Measurements from ENCODE around the gene UNC80. TPM values are rescaled to one million over a fixed set of nuclear protein-coding genes. Genes with fewer than 3 reads are reported as not detected.

UNC80 gene, protein sequence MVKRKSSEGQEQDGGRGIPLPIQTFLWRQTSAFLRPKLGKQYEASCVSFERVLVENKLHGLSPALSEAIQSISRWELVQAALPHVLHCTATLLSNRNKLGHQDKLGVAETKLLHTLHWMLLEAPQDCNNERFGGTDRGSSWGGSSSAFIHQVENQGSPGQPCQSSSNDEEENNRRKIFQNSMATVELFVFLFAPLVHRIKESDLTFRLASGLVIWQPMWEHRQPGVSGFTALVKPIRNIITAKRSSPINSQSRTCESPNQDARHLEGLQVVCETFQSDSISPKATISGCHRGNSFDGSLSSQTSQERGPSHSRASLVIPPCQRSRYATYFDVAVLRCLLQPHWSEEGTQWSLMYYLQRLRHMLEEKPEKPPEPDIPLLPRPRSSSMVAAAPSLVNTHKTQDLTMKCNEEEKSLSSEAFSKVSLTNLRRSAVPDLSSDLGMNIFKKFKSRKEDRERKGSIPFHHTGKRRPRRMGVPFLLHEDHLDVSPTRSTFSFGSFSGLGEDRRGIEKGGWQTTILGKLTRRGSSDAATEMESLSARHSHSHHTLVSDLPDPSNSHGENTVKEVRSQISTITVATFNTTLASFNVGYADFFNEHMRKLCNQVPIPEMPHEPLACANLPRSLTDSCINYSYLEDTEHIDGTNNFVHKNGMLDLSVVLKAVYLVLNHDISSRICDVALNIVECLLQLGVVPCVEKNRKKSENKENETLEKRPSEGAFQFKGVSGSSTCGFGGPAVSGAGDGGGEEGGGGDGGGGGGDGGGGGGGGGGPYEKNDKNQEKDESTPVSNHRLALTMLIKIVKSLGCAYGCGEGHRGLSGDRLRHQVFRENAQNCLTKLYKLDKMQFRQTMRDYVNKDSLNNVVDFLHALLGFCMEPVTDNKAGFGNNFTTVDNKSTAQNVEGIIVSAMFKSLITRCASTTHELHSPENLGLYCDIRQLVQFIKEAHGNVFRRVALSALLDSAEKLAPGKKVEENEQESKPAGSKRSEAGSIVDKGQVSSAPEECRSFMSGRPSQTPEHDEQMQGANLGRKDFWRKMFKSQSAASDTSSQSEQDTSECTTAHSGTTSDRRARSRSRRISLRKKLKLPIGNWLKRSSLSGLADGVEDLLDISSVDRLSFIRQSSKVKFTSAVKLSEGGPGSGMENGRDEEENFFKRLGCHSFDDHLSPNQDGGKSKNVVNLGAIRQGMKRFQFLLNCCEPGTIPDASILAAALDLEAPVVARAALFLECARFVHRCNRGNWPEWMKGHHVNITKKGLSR (N-terminal part only)
- total RNA-seq, result not detected

- no peak within 1 kb of the TSS for H3K4me3 Mint-ChIP-seq
- peaks cover 30% of the 10 kb centered on the region for H3K27me3 Mint-ChIP-seq (ENCODE audit: low read depth)
- H3K36me3 Mint-ChIP-seq (ENCODE audit: low read depth), result no peaks in the 10 kb centered on the region
- intact Hi-C loops (cut with micrococcal nuclease), result no loop called here
- peaks cover 3% of the 10 kb centered on the region for H3K4me1 Mint-ChIP-seq (ENCODE audit: low read depth)
- peak; percentile 26 for DNase-seq
- H3K27ac Mint-ChIP-seq, result no peak within 1 kb of the TSS
- CTCF ChIA-PET, result no interaction called here
- no peaks in the 10 kb centered on the region for H3K9me3 Mint-ChIP-seq
Observed at GRCh38 chr2:209771474-209772289, at the start of gene UNC80. Gene UNC80, plus strand, starts transcription at chr2:209771832. Its CDS starts 241 bp downstream, at chr2:209772073.

DNA sequence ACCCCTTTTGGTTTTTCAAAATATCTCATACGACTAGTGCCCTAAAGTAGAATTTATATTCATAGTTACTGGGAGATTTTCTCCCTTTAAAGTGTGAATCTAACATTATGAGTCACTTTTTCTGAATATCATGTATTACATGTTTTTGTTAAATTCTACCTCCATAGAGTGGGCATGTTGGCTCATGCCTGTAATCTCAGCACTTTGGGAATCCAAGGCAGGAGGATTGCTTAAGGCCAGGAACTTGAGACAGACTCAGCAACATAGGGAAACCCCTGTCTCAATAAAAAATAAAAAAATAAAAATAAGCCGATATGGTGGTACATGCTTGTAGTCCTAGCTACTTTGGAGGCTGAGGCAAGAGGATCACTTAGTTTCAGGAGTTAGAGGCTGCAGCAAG, 45.3 kb upstream of the UNC80 start:
- DNase-seq, result no peak
- intact Hi-C loops (cut with micrococcal nuclease), result no loop called here
- Mint-ChIP-seq H3K27ac (no peak overlapping the region), H3K27me3 (ENCODE audit: low read depth) (no peaks in the 10 kb centered on the region), H3K4me1 (ENCODE audit: low read depth) (no peaks in the 10 kb centered on the region), H3K36me3 (ENCODE audit: low read depth) (no peaks in the 10 kb centered on the region), H3K9me3 (no peaks in the 10 kb centered on the region), H3K4me3 (no peak overlapping the region)
- CTCF ChIA-PET, result no interaction called here

DNA sequence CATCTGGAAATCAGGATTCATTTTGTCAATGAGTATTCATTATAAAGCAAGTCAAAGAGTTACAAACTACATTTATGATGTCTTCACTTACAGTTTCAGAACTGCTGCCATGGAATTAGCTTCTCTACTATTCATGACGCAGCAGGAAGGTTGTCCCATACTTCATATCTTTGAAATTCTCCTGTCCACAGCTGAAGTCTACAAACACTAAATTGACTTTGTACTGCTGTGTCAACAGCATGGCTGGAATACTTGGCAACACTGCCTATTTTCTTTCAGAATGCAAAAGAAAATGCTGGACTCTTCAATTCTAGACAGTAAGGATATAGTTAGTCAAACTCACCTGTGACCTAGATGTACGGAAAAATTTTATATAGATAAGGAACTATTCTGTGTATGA, 44.6 kb upstream of the UNC80 start:
- no peak for DNase-seq
- intact Hi-C loops (cut with micrococcal nuclease), result no loop called here
- Mint-ChIP-seq H3K27me3 (ENCODE audit: low read depth) (no peaks in the 10 kb centered on the region), H3K27ac (no peak overlapping the region), H3K4me3 (no peak overlapping the region), H3K4me1 (ENCODE audit: low read depth) (no peaks in the 10 kb centered on the region), H3K36me3 (ENCODE audit: low read depth) (no peaks in the 10 kb centered on the region), H3K9me3 (no peaks in the 10 kb centered on the region)
- CTCF ChIA-PET, result interaction anchor here (0.6 to 0.7 kb wide), 2 partner anchors 14 to 179 kb away, joined by 3 read pairs; no protein-coding TSS in a partner anchor

GRCh38 chr2:209734805-209735204, 36.8 kb upstream of the UNC80 start:
- Mint-ChIP-seq H3K27me3 (ENCODE audit: low read depth) (no peaks in the 10 kb centered on the region), H3K27ac (no peak overlapping the region), H3K9me3 (no peaks in the 10 kb centered on the region), H3K4me1 (ENCODE audit: low read depth) (no peaks in the 10 kb centered on the region), H3K36me3 (ENCODE audit: low read depth) (no peaks in the 10 kb centered on the region), H3K4me3 (no peak overlapping the region)
- intact Hi-C loops (cut with micrococcal nuclease), result no loop called here
- CTCF ChIA-PET, result no interaction called here
- DNase-seq, result no peak

DNA sequence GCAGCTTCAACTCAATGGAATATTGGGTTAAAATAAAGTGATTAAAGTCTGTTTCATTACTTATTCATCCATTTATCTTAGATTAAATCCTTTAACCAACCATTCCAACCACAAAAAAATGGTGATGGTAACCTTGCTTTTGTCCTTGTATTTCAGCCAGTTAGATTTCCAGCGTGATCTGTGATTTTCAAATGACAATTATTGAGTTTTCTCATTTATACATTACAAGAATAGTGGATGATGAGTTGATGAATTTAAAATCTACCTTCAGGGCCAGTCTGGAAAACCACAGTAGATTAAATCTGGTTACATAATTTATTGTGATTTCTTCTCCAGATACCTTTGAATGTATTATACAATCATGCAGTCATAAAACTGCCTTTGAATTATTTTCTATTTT, 29.7 kb upstream of the UNC80 start:
- Mint-ChIP-seq H3K4me3 (no peak overlapping the region), H3K36me3 (ENCODE audit: low read depth) (no peaks in the 10 kb centered on the region), H3K4me1 (ENCODE audit: low read depth) (no peaks in the 10 kb centered on the region), H3K27ac (no peak overlapping the region), H3K9me3 (peaks cover 4% of the 10 kb centered on the region), H3K27me3 (ENCODE audit: low read depth) (no peaks in the 10 kb centered on the region)
- CTCF ChIA-PET, result no interaction called here
- intact Hi-C loops (cut with micrococcal nuclease), result no loop called here
- DNase-seq, result no peak

DNA sequence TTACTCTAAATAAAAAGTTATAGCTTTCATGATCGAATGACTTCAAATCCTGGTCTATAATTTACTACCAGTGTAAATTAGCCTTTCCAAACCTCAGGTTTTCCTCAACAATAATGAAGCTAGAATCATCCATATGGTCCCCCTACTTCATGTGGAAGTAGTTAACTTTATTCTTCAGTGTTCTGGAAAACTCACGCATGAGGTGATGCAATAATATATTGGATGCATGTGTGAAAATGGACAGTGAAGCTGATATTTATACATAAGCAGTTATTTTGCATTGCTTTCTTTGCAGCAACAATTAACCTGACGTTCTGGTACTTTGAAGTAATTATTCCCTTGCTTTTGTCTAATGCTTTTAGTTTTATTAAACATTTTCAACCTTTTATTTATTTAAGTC, 18.6 kb upstream of the UNC80 start:
- Mint-ChIP-seq H3K9me3 (peaks cover 2% of the 10 kb centered on the region), H3K36me3 (ENCODE audit: low read depth) (no peaks in the 10 kb centered on the region), H3K4me1 (ENCODE audit: low read depth) (no peaks in the 10 kb centered on the region), H3K27ac (no peak overlapping the region), H3K4me3 (no peak overlapping the region), H3K27me3 (ENCODE audit: low read depth) (peaks cover 7% of the 10 kb centered on the region)
- intact Hi-C loops (cut with micrococcal nuclease), result no loop called here
- no peak for DNase-seq
- CTCF ChIA-PET, result no interaction called here

GRCh38 chr2:209757163-209757562, 14.5 kb upstream of the UNC80 start:
- no peak for DNase-seq
- no peak overlapping the region for H3K27ac Mint-ChIP-seq
- H3K9me3 Mint-ChIP-seq, result peaks cover 2% of the 10 kb centered on the region
- CTCF ChIA-PET, result no interaction called here
- intact Hi-C loops (cut with micrococcal nuclease), result no loop called here
- no peaks in the 10 kb centered on the region for H3K36me3 Mint-ChIP-seq (ENCODE audit: low read depth)
- H3K4me3 Mint-ChIP-seq, result no peak overlapping the region
- no peaks in the 10 kb centered on the region for H3K4me1 Mint-ChIP-seq (ENCODE audit: low read depth)
- H3K27me3 Mint-ChIP-seq (ENCODE audit: low read depth), result peaks cover 7% of the 10 kb centered on the region

DNA sequence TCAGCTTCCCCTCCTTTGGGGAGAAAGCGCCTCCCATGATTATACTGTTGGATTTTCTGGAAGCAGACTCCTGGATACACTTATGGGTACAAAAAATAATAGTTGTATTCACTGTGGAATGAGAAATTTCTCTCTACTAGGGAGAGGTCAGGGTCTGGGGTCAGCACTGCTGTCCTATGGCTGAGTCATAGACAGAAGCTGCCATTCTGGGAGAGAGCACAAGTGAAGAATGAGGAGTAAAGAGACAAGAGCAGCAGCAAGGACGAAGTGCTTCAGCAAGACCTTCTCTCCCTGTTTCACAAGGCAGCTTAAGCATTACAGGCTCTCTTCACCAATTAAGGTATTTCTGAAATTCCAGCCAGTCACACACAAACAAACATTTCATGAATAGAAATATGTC, 10.1 kb upstream of the UNC80 start:
- intact Hi-C loops (cut with micrococcal nuclease), result no loop called here
- peaks cover 2% of the 10 kb centered on the region for H3K9me3 Mint-ChIP-seq
- H3K27ac Mint-ChIP-seq, result no peak overlapping the region
- DNase-seq, result no peak
- H3K27me3 Mint-ChIP-seq (ENCODE audit: low read depth), result no peaks in the 10 kb centered on the region
- CTCF ChIA-PET, result no interaction called here
- no peaks in the 10 kb centered on the region for H3K36me3 Mint-ChIP-seq (ENCODE audit: low read depth)
- H3K4me1 Mint-ChIP-seq (ENCODE audit: low read depth), result no peaks in the 10 kb centered on the region
- H3K4me3 Mint-ChIP-seq, result no peak overlapping the region

- CTCF ChIA-PET, result no interaction called here
- Mint-ChIP-seq H3K9me3 (peaks cover 1% of the 10 kb centered on the region), H3K4me1 (ENCODE audit: low read depth) (no peaks in the 10 kb centered on the region), H3K27me3 (ENCODE audit: low read depth) (peaks cover 4% of the 10 kb centered on the region), H3K4me3 (no peak overlapping the region), H3K36me3 (ENCODE audit: low read depth) (no peaks in the 10 kb centered on the region), H3K27ac (no peak overlapping the region)
- intact Hi-C loops (cut with micrococcal nuclease), result no loop called here
- DNase-seq, result no peak
Observed at GRCh38 chr2:209762563-209762962, 9.1 kb upstream of the UNC80 start.

- no peak overlapping the region for H3K27ac Mint-ChIP-seq
- H3K4me1 Mint-ChIP-seq (ENCODE audit: low read depth), result no peaks in the 10 kb centered on the region
- H3K27me3 Mint-ChIP-seq (ENCODE audit: low read depth), result peaks cover 6% of the 10 kb centered on the region
- no peak overlapping the region for H3K4me3 Mint-ChIP-seq
- H3K36me3 Mint-ChIP-seq (ENCODE audit: low read depth), result no peaks in the 10 kb centered on the region
- CTCF ChIA-PET, result no interaction called here
- H3K9me3 Mint-ChIP-seq, result no peaks in the 10 kb centered on the region
- intact Hi-C loops (cut with micrococcal nuclease), result no loop called here
- no peak for DNase-seq
Observed at GRCh38 chr2:209763106-209763505, 8.5 kb upstream of the UNC80 start.

GRCh38 chr2:209766613-209767012, 5.0 kb upstream of the UNC80 start:
- H3K4me3 Mint-ChIP-seq, result no peak overlapping the region
- H3K27me3 Mint-ChIP-seq (ENCODE audit: low read depth), result peaks cover 20% of the 10 kb centered on the region
- H3K36me3 Mint-ChIP-seq (ENCODE audit: low read depth), result no peaks in the 10 kb centered on the region
- no peak for DNase-seq
- peaks cover 3% of the 10 kb centered on the region for H3K4me1 Mint-ChIP-seq (ENCODE audit: low read depth)
- intact Hi-C loops (cut with micrococcal nuclease), result no loop called here
- CTCF ChIA-PET, result interaction anchor here (0.6 kb wide), 1 partner anchor 187 kb away, joined by 4 read pairs; no protein-coding TSS in a partner anchor
- H3K9me3 Mint-ChIP-seq, result no peaks in the 10 kb centered on the region
- H3K27ac Mint-ChIP-seq, result no peak overlapping the region

GRCh38 chr2:209767316-209767715, 4.3 kb upstream of the UNC80 start:
- peaks cover 21% of the 10 kb centered on the region for H3K27me3 Mint-ChIP-seq (ENCODE audit: low read depth)
- CTCF ChIA-PET, result no interaction called here
- H3K4me1 Mint-ChIP-seq (ENCODE audit: low read depth), result peaks cover 3% of the 10 kb centered on the region
- no peak for DNase-seq
- intact Hi-C loops (cut with micrococcal nuclease), result no loop called here
- H3K27ac Mint-ChIP-seq, result no peak overlapping the region
- no peaks in the 10 kb centered on the region for H3K9me3 Mint-ChIP-seq
- no peak overlapping the region for H3K4me3 Mint-ChIP-seq
- H3K36me3 Mint-ChIP-seq (ENCODE audit: low read depth), result no peaks in the 10 kb centered on the region

All from activated naive CD4-positive, alpha-beta T cell treated with anti-CD3 and anti-CD28 coated beads for 36 hours (primary cell).